GM19395 (cell line): ENCODE results near the gene IGFBP2.

Experiments
- ATAC-seq: cut with Tn5 transposase; IDR thresholded peaks from one replicate; pipeline ENCODE4 v1.9.1; 2021; ENCODE audit warnings: mild to moderate bottlenecking, moderate library complexity; ENCODE audit not compliant: unreplicated experiment

IGFBP2 gene

DNA sequence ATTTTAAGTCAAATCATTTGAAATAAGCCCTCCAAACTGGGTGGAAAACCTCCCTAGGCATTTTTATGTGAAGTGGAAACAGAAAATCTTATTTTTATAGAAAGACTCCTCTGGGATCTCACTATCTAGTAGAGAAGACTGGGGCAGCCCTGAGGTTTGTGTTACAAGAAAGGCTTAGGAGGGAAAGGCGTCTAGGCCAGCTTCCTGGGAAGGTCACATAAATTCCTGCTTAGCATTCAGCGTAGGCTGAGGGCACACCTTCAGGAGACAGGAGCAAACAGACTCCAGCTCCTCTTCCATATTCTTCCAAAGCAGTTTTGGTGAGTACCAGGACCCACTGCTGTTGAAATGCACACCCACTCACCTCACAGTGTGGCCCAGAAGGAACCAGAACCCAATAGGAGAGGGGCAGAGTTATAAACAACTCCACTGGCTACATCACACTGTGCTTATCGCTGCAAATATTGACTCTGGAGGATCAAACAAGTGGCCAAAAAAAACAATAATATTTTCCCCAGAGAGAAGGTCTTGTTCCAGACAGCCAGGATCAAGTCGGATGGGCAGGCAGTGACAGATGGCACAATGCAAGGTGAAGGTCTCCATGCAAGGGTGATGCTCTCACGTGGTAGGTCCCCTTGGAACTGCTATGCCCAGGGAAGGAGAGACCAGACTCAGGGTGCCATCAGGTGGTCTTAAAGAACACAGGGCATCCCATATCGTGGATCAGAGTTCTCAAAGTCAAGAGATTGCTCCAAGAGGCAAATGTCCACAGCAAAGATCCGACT lies 17.7 kb upstream of the IGFBP2 start:
- ATAC-seq: no peak

DNA sequence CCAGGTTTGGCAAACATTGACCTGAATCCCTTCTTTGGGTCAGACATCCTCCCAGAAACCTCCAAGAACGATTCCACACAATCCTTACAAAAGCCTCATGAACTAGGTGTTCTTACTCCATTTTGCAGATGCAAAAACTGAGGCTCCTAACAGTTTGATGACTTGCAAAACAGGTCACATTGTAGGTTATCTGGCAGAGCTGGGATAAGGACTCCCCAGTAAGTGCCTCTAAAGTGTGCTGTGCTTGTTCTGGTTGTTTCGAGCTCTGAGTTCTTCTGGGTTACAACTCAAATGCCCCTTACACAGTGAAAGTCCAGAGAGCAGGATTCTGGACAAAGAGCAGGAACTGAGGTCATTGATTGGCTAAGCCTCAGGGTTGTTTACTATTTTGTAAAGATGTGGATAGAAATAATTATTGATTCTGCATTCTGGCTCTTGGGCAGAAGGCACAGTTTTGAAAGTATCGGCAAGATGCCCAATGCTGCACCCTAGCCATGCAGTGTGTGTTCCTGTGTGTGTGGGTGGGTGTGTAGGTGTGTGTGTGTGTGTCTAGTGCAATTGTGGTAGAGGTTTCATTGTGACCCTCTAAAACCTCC lies 17.0 kb upstream of the IGFBP2 start:
- ATAC-seq: no peak

DNA sequence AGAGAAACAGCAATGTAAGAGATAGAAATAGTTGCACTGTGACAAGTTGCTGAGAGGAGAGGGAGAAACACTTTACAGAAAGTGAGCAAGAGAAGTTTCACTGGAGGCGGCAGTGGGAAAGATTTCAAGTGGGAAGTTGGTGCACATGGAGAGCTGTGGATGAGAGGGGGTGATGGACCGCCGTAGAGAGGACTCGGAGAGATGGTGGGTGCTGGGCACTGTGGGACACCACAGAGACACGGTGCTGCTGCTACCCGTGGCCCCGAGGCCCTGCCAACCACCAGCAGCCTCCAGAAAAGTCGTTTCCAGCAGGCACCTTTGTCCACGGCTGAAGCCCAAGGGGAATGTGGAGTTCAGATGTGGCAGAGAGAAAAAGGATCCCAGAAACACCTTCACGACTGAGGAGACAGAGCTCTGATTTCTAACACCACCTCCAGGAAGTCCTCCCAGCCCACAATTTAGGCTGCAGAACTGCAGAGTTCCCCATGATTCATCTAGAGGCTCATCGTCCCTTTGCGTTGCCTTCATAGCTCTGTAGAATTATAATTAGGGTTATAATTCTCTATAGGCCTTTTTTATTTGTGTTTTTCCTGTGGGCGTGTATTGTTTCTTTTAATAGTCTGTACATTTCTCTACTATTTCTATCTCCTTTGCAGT lies 15.9 kb upstream of the IGFBP2 start:
- ATAC-seq: no peak

DNA sequence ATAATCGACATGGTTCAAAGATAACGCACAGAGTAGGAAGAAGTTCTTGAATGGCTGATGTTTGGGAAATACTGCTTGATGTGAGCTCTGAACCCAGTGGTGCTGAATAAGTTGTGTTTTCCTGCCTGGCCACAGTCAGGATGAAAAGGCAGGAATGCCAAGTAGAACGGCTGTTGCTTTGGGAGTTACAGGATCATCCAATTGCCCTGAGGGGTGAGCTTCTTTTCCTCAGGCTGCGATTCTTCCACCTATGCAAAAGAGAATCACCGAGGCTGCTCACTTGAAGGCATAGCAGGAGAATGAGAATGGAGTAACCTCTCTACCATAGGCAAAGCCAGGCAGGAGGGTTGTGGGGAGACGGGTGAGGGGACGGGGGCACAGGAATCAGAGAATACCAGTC lies 14.4 kb upstream of the IGFBP2 start:
- ATAC-seq: no peak

DNA sequence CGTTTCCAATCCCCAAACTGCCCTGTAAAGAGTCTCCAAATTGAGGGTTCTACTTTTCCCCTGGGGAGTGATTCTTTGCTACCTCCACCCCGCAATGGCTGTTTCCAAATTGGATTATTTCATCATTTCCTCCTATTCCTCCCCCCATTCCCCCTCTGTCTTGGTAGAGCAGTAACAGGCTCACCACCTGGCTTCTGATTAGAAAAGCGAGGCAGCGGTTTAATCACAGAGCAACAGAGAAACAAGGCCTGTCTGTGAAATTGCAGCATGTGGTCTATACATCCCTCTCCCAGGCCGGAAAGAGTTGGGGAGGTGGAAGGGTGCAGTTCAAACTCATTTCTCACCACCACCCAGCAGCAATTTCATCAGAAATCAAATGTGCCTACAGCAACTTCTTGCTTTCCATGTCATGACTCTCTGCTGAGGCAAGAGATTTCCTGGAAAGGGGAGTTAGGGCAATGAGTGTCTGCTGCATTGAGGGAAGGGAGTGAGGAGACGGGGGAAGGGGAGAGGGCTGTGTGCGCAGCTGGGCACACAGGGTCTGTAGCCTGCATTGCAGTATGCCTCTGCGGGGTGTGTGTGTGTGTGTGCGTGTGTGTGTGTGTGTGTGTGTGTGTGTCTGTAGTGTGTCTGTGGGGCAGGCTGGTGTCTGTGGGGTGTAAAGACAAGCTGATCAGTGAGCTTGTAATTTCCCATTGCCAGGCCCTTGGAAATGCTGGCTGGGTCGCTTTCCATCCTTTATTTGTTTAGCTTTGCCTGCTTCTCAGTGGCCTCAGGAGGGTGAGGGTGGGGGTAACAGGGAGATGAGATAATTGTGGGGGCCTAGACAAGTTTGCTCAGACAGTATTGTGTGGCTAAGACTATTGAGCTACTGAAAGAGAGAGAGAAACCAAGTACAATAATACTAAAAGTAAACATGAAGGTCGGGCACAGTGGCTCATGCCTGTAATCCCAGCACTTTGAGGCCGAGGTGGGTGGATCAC lies 13.5 kb upstream of the IGFBP2 start:
- ATAC-seq: no peak

DNA sequence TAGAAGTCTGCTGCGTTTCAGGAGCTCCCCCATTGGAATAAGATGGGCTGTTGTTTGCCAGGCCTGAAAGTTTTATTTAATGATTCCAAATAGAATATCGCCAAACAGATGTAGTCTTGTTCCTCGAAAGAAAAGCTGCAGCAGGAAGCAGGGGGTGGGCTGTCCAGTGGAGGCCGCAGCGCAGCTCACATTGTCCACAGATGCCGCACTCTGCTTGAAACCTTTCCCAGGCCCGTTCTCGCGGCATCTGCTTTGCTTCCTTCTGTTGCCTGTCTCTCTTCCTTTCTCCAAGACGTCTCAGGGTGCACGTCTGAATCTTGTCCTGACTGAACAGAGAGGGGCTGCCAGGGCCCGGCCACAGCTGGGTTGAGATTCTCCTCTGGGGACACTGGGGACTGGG lies 12.4 kb upstream of the IGFBP2 start:
- ATAC-seq: no peak

DNA sequence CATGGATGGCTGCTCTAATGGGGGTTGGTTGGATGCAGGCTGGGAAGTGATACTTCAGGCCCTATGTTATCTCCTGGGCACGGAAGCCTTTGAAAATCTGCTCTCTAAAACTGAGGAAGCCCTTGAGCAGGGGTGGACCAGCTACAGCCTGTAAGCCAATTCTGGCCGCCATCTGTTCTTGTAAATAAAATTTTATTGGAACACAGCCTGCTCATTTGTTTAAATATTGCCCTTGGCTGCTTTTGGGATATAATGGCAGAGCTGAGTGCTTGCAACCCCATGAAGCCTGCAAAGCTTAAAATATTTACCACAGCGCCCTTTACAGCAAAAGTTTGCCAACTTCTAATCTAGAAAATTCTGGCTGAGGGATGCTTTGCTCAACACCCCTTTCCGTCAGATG lies 11.9 kb upstream of the IGFBP2 start:
- no peak for ATAC-seq

DNA sequence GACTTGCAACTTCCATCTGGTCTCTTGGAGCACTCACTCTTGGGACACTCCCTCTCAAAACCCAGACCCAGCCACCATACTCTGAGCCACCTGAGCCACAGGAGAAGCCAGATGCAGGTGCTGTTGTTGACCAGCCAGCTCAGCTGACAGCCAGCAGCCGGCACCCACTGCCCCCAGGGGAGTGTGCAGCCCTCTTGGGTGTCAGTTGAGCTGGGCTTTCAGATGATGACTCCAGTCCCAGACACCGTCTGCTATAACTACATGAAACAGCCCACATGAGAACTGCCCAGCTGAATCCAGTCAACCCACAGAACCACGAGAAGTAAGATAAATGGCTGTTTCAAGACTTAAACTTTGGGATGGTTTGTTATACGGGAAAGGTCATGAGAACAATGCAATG lies 10.7 kb upstream of the IGFBP2 start:
- no peak for ATAC-seq

DNA sequence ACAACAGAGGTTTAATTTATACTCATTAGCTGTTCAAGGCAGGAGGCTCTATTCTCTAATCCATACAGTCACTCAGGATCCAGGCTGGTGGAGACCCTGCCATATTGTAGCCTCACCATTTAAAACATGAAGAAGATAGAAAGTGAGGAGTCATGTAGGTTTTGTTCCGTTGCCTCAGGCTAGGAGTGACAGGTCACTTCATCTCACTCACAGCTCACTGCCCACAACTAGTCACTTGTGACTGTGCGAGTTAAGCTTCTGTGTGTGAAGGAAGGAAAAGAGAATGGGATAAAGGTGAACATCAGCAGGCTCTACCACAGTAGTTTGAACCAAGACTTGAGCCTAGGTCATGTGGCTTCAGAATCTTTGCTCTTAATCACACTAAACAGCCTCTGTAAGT lies 9.0 kb upstream of the IGFBP2 start:
- ATAC-seq: no peak

DNA sequence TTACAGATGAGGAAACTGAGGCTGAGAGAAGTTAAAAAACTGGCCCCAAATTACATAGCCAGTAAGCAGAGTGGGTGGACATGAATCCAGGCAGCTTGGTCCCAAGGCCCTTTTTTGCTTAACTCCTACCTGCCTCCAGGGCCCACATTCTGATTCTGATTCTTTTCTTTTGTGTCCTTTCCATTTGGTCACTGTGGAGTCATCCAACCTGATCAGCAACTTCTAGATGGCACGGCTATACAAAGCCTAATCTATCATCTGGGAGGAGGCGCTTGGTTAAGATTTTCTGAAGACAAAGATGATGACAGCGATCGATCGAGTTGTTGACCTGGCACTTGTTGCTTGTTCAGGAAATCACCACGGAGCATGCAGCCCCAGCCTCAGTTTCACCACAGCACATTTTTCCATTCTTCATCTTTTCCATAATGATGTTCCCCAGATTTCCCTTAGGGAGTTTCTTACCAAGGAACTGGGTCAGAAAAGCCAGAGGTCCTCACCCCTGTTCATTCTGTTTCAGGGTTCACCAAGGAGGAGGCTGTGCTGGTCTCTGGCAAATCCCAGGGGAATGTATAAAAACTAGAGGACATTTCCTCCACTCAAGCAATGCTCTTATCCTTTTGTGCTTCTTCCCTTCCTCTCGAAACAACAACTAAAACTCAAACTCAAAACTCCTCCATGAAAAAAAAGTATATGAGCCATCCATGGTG lies 6.9 kb upstream of the IGFBP2 start:
- no peak for ATAC-seq

DNA sequence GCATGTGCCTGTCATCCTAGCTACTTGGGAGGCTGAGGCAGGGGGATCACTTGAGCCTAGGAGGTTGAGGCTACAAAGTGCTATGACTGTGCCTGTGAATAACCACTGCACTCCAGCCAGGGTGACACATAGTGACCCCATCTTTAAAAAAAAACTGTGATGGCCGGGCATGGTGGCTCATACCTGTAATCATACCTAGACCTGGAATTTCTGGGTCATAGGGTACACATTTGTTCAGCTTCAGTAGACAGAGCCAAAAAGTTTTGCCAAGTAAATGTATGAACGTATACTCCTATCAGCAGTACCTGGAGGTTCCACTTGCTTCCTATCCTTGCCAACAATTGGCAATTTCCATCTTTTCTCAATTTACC lies 6.4 kb upstream of the IGFBP2 start:
- ATAC-seq: no peak

DNA sequence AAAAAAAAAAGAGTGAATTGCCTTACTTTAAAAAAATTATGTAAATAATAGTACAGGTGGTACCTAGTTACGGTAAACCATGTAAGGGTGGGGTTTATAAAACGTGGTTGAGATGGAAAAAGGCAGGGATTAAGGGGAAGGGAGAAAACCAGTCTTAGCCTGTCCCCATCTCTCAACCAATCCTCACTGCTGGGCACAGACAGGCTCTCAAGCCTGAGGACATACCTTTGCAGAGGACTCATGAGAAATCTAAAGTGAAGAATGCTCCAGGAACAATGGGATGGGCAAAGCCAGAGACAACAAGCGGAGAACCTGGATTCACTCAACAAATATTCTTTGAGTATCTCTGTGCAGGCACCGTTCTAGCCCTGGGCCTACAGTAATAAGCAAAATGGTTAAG lies 3.4 kb upstream of the IGFBP2 start:
- ATAC-seq: no peak

DNA sequence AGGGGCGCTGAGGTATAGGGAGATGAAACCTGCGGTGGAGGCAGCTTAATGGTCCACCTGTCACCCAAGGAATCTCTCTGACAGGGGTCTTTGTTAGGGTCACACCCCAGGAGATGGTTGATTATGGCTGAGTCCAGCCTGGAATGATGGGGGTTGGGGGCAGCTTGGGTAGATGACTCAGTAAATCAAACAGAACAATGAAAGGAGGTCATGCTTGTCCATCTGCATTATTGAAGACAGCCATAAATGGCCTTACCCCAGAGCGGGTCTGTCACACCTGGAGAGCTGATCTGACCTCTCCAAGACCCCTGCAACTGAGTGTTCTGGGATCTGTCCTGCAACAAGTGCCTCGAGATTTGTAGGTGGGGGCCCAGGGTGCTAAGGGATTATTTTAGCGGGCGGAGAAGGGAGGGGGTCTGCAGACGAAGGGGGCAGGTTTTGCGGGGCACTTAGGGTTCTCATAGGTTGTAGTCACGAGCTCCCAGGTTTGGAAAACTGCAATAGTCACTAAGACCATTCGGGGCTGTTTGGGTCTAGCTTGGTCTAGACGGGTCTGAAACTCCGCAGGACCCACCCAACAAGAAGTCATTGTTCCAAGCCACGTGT lies 771 bp upstream of the IGFBP2 start:
- no peak for ATAC-seq

DNA sequence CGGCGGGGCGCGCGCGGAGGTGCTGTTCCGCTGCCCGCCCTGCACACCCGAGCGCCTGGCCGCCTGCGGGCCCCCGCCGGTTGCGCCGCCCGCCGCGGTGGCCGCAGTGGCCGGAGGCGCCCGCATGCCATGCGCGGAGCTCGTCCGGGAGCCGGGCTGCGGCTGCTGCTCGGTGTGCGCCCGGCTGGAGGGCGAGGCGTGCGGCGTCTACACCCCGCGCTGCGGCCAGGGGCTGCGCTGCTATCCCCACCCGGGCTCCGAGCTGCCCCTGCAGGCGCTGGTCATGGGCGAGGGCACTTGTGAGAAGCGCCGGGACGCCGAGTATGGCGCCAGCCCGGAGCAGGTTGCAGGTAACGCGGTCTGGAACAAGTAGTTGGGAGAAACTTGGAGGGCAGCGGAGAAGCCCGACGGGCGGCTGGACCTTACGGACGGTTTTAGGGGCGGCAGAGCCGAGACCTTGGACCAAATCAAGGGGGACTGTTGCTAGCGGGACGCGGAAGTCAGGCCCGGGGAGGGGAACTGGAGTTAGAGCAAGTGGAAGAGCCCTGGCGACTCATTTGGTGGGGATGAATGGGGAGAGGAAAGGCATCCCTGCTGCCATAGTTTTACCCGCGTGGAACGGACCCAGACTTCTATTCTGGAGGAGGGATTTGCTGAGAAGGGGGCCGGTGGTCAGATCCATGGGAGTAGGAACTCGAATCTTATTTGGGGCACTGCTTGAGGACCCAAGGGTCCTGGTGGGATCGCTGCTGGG lies 573 bp downstream of the IGFBP2 start:
- ATAC-seq: no peak

DNA sequence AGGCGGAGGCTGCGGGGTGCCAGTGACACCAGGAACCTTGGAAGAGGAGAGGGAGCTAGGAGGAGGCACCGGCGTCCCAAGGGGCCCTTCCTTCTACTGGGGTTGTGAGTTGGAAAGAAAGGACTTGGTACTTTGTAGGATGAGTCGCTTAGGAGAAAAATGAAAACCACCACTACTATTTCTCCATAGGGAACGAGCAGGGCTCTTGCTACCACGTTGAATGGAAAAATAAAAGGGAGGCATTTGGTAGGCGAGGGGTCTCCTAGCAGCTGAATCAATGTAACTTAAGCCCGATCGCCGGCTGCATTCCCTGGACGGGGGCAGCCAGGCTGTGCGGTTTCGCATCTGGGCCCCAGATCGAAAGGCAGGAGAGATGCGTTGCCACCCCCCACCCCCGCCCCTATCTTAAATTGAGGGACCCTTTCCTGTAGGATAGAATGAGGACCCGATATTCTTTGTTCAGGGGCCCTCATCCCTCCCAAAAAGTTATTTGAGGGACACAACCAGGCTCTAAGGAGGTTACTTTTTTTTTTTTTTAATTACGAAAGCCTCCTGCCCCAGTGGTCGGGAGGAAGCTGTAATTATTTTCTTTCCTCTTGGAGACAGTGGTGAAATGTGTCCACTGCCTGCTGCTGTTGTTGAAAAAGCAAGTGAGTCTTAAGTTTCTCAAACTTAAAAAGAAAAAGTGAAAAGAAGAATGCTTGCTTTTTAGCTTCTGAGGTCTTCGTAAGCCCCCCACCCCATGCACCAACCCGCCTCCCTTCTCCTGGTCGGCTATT lies 1.3 kb downstream of the IGFBP2 start:
- no peak for ATAC-seq

DNA sequence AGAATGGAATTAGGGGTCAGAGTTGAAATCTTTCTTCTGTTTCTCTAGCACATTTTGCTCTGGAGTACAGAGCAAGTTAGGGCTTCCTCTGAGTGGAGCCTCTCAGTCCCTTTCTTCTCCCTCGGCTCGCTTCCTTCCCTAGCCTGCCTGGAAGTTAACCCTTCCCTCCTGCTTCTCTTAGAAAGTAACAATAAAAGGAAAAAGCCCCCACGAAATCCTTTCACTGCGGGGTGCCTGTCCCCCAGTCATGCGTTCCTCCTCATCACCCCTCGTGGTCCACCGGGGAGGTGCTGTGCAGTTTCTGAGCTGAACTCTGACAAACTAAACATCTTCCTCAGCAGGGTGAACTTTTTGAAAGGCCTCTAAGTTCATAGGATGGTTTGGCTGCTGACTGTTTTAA lies 2.0 kb downstream of the IGFBP2 start:
- ATAC-seq: no peak

DNA sequence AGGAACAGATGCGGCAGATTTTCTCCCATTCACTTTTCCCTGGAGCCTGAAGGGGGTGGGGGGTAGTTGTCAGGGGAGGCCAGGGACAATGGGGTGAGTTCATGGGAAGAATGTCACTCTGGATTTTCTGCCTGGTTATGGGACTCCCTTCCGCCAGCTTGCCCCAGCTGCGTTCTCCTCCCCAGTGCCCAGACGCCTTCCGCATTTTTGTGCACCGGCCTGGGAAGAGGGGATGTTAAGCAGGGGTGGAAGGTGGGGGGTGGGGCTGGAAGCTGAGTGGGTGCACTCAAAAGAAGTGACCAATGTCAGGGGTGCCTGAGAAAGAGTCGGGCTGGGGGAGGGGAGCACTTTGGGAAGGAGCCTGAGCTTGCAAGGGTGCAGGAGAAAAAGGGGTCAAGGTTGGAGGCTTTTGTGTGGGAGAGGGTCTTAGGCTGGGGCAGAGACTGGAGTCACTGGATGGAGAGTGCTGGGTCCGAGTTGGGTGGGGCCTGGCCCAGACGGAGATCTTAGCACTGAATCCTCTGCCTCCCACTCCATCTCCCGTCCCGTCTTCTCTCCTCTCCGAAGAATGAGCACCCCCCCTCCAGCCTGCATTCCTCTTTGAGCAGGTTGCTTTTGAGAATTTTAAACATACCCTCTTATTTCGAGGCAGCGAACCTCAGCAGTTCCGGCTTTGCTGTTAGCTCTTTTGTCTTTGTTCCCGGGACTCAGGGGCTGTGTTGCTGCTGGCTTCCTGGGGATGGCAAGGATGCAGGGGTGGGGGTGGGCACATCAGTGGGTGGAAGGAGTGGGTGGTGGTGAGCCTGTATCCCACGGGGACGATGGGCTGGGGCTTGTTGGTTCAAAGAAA lies 2.7 kb downstream of the IGFBP2 start:
- ATAC-seq: no peak
